ENCODE data around the gene WWP2.

DNA sequence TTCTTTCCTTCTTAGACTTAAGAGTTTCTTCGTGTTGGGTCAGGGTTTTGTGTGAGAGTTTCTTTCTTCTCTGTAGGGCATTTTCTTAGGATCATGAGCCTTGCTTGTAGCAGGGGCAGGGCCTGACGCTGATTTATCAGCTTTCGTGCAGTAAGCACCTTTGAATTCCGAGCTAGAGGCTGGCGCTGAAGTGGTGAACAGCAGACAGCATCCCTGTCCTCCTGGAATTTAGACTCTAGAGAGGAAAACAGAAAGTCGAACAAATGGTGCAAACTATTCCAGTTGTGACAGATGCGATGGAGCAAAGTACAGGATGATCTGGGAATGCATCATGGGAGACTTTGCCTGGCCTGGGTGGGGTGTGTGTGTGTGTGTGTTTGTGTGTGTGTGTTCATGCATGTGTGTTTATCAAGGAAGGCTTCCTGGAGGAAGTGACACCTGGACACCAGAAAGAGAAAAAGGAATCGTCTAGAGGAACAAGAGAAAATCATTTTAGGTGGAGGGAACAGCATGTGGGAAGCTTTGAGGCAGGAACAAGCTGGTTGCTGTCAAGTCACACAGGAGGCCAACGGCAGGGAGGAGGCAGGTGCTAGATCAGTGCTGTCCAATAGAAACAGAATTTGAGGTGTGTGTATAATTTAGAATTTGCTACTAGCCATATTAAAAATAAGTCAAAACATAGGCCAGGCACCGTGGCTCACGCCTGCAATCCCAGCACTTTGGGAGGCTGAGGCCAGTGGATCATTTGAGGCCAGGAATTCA lies 60.2 kb downstream of the WWP2 start:
- TF ChIP-seq POLR2A (IDR thresholded peaks at IDR 0.05): no peak
- TF ChIP-seq, protein P1, sequence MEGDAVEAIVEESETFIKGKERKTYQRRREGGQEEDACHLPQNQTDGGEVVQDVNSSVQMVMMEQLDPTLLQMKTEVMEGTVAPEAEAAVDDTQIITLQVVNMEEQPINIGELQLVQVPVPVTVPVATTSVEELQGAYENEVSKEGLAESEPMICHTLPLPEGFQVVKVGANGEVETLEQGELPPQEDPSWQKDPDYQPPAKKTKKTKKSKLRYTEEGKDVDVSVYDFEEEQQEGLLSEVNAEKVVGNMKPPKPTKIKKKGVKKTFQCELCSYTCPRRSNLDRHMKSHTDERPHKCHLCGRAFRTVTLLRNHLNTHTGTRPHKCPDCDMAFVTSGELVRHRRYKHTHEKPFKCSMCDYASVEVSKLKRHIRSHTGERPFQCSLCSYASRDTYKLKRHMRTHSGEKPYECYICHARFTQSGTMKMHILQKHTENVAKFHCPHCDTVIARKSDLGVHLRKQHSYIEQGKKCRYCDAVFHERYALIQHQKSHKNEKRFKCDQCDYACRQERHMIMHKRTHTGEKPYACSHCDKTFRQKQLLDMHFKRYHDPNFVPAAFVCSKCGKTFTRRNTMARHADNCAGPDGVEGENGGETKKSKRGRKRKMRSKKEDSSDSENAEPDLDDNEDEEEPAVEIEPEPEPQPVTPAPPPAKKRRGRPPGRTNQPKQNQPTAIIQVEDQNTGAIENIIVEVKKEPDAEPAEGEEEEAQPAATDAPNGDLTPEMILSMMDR (IDR thresholded peaks at IDR 0.05): no peak

Data from body of pancreas (tissue), 4 donors.